Muscle layer of duodenum (tissue), 2 donors: ENCODE measurements around the gene BMP8A.

ENCODE experiments used
- H3K27ac ChIP-seq: one replicate; pipeline ENCODE4 v1.7.0; 2013; ENCODE audit warnings: mild to moderate bottlenecking, low read length
- H3K27me3 ChIP-seq: one replicate; pipeline ENCODE4 v1.7.0; 2013; ENCODE audit warnings: low read depth, mild to moderate bottlenecking, control low read depth, low read length
- H3K36me3 ChIP-seq, 2 donors: one replicate each; pipeline ENCODE4 v1.7.0; 2013; ENCODE audit warnings: low read length in 2 of 2, control low read depth in 1 of 2, mild to moderate bottlenecking in 1 of 2; ENCODE audit not compliant: insufficient read depth in 2 of 2, control insufficient read depth in 1 of 2
- H3K4me1 ChIP-seq, 2 donors: one replicate each; pipeline ENCODE4 v1.7.0; 2013; ENCODE audit warnings: low read length in 2 of 2, mild to moderate bottlenecking in 2 of 2, control low read depth in 1 of 2, moderate library complexity in 1 of 2; ENCODE audit not compliant: insufficient read depth in 2 of 2, control insufficient read depth in 1 of 2
- H3K4me3 ChIP-seq, 2 donors: one replicate each; pipeline ENCODE4 v1.7.0; 2013; ENCODE audit warnings: low read length in 2 of 2, low read depth in 1 of 2, mild to moderate bottlenecking in 1 of 2
- H3K9me3 ChIP-seq, 2 donors: one replicate each; pipeline ENCODE4 v1.7.0; 2013; ENCODE audit warnings: low read length in 2 of 2, control low read depth in 1 of 2, mild to moderate bottlenecking in 1 of 2; ENCODE audit not compliant: control insufficient read depth in 1 of 2
- donor health status: healthy.

Gene BMP8A

DNA sequence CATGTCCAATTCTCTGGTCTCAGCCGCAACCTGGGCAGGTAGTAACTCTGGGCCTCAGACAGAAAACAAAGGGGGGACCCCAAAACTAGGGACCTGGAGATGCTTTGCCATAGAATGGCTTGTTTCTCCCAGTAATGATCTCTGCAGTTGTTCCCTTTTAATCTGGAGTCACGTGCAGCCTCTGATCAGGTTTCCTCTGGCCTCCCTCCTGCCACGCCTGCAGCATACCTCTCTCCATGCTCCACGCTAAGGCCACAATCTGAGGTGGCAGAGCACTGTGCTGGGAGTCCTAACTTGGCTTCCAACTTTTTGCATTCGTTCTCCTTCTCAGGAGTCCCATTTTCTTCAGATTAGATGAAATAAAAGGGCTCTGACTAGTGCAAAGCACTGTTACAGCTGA is 83.2 kb downstream of the BMP8A start:
- no peaks in the 10 kb centered on the region for H3K27me3 ChIP-seq
- H3K4me1 ChIP-seq = peaks cover 5 to 29% of the 10 kb centered on the region in 2 donors
- H3K36me3 ChIP-seq = peaks cover 31 to 34% of the 10 kb centered on the region in 2 donors
- H3K27ac ChIP-seq = no peak overlapping the region
- peak overlapping the region; percentile 79 to 82 for H3K4me3 ChIP-seq
- no peaks in the 10 kb centered on the region for H3K9me3 ChIP-seq
